KBM-7 (cell line): ENCODE data around the gene WIPF1.

Experiments used
- DNase-seq: peaks from one replicate; pipeline ENCODE4 v3.0.0-alpha.2; 2015
- in situ Hi-C: fragments of 300-500 bp; cut with MboI; formaldehyde crosslinking; loops from 2 replicates; pipeline ENCODE4 v1.14.3; 2020; ENCODE audit warnings: low sequenced_read_pairs, low pct_unique_long_range_greater_than_20kb, mixed read lengths

The WIPF1 gene

GRCh38 chr2:174603280-174603679, 5.7 kb upstream of the WIPF1 start:
- in situ Hi-C loops: no loop called here

DNA sequence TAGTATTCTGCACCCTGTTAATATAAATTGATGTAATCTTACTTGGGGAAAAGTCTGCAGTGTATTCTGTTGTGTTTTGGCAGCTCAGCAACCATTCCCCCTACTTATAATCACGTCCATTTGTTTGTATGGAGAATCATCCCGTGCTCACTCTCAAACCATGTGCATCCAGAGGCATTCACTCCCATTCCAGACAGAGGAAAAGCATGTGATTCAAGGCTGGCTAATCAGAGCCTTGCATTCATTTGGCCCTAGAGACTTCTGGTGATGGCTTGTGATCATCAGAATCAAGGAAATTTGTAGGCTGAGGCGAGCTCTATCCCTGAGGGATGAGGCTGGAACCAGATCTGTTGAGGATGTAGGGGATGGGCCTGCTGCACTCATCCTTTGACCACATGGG, 5.1 kb upstream of the WIPF1 start:
- in situ Hi-C loops: no loop called here
- no peak for DNase-seq

More at GRCh38 chr2:174603280-174603679, 5.7 kb upstream of the WIPF1 start:
- DNase-seq: peak; percentile 69

GRCh38 chr2:174600349-174600748, 2.7 kb upstream of the WIPF1 start:
- in situ Hi-C loops: no loop called here
- no peak for DNase-seq

DNA sequence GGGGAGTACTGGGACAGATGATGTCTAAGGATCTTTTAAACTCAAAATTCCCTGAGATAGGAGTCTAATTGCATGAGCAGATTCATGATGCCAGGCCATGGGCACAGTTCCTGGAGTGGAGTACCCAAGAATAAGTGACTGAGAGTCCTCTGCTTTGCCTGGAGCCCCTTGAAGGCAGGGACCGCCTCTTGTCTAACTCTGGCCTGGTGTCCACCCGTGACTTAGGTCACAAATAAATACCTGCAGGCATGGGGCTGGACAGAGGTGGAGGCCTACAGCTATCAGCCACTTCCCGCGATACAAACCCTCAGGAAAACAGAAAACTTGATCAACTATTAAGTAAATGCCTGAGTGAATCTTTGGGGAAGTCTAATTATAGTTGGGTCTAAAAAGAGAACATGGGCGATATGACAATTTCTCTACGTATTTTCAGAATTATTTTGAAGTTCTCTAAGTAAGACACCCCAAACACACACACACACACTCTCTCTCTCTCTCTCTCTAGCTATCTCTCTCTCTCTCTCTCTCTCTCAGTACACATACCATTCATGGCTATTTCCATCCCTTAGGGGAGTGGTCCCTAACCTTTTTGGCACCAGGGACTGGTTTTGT, 1.8 kb upstream of the WIPF1 start:
- in situ Hi-C loops: loop anchor here (25.0 kb wide), 1 partner anchor 88 kb away; no protein-coding TSS in a partner anchor

GRCh38 chr2:174597009-174597344, 627 bp downstream of the WIPF1 start:
- in situ Hi-C loops: loop anchor here (25.0 kb wide), 1 partner anchor 90 kb away; no protein-coding TSS in a partner anchor

More for the DNA sequence above, 1.8 kb upstream of the WIPF1 start:
- DNase-seq: no peak

DNA sequence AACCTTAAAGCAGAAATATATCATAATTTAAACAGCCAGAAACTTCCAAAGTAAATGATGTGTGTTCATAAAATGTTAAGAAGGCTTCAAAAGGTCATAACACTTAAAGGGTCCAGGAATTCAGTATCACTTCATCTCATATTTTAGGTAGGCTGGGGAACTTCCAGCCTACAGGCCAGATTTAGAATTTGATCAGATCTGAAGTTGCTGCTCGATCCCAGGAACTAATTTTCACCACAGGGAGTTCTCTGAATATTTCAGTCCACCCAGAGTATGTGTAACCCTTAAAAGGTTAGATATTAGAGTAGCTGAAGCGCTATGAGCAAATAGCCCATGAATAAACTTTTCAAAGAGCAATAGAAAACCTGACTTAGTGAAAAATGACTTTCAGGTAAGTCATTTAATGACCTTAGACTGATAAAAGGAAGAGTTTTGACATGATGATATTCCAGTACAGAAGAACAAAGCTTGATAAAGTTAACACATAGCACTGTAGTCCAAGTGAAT, 1.7 kb downstream of the WIPF1 start:
- in situ Hi-C loops: loop anchor here (25.0 kb wide), 1 partner anchor 91 kb away; no protein-coding TSS in a partner anchor
- DNase-seq: peak; percentile 26

More at GRCh38 chr2:174597009-174597344, 627 bp downstream of the WIPF1 start:
- DNase-seq: no peak

GRCh38 chr2:174595116-174595809, 2.3 kb downstream of the WIPF1 start:
- in situ Hi-C loops: loop anchor here (25.0 kb wide), 1 partner anchor 92 kb away; no protein-coding TSS in a partner anchor
- DNase-seq: peak; percentile 27

DNA sequence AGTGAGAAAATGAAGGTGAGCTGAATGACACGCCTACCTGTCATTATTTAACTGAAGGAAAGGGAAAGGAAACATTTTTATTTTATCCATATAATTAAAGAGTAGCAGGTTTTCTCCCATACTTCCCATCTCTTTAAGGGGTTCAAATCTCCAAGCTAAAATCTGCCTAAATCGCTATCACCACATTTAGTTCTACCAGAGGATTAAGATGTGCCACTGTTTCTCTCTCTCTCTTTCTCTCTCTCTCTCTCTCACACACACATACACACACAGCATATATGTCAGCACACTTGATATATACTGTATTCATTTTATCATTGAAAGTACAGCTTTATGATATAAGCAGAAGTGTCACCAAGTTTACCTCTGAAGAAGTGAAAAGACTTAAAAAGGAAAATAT, 3.1 kb downstream of the WIPF1 start:
- in situ Hi-C loops: loop anchor here (25.0 kb wide), 1 partner anchor 93 kb away; no protein-coding TSS in a partner anchor
- DNase-seq: no peak

DNA sequence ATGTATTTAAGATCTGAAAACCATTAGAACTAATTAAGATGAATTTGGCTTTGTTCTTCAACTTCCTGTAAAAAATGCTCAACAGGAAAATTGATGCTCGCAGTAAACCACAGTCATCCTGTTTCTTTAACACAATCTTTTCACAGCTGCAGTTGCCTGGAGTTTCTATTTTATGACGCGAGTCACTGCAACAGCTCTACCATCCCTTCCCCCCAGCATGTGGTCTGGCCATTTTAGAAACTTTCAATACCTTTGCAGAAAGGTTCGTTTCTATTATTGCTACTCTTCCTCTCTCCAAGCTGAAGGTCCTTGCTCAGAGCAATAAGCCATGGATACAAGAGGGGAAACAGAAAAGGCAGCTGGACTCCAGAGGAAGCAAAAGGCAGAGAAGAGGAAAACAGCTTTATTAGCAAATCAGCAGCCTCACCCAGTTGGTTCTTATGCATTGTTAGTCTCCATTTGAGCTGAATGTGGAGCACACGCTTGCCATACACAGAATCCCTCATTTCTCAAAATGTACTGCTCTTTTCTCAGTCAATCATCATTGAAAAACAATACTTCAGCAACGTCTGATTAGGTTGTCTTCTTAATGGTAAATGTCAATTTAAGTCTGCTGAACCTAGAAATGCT, 3.9 kb downstream of the WIPF1 start:
- in situ Hi-C loops: loop anchor here (25.0 kb wide), 1 partner anchor 94 kb away; no protein-coding TSS in a partner anchor
- peak; percentile 95 for DNase-seq

GRCh38 chr2:174593041-174593440, 4.6 kb downstream of the WIPF1 start:
- in situ Hi-C loops: loop anchor here (25.0 kb wide), 1 partner anchor 94 kb away; no protein-coding TSS in a partner anchor
- DNase-seq: no peak

DNA sequence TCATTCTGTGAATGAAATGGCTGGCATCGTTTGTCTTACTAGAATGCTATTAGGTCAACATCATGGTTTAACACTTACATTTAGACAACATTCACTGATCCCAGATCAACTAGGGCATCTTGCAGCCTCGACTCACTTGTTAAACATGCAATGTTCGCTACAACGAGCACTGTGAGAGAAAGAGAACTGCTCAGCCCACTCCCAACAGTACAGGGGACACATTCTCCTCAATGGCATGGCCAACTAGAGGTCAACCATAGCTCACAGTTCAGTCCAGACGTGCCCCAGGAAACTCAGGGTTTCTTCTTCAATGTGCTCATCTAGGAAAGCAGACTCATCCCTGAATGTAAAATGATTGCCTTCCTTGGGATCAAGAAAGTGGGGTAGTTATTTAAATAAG, 5.9 kb downstream of the WIPF1 start:
- in situ Hi-C loops: loop anchor here (25.0 kb wide), 1 partner anchor 96 kb away; no protein-coding TSS in a partner anchor
- DNase-seq: no peak

GRCh38 chr2:174590928-174591648, 6.5 kb downstream of the WIPF1 start:
- in situ Hi-C loops: loop anchor here (25.0 kb wide), 1 partner anchor 96 kb away; no protein-coding TSS in a partner anchor
- peak; percentile 23 for DNase-seq

DNA sequence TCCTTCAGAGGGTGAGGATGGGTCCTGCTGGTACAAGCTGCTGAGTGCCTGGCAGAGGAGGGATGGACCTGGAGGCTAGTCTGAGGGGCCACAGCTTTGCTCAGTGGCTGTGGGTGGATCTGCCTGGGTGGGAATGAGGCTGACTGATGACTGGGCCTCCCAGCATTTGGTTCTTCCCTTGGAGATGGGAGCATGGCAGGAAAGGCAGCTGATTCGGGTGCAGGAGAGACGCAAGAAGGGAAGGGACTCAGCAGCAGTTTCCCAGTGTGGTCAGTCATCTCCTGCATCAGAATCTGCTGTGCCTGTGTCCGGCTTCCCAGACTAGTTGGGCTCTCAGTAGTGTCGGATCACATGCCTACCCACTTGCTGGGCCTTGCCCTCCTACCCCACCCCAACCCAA, 7.3 kb downstream of the WIPF1 start:
- no peak for DNase-seq
- in situ Hi-C loops: loop anchor here (25.0 kb wide), 1 partner anchor 97 kb away; no protein-coding TSS in a partner anchor

DNA sequence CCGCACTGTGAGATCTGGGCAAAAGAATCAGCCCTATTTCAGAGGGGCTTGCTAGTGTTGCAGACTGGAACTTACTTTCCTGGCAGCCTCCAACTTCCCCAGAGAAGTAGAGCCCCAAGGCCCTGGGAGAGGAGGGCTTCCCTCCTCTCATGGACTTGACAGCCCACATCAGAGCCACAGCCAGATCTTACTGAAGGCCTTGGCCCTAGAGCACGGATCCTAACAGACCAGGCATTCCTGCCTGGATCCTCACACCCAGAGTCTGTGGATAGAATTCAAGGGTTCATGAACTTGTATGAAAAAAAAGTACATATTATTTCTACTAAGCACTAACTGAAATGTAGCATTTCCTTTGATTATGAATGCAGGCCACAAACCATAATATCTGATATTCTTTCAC, 8.3 kb downstream of the WIPF1 start:
- in situ Hi-C loops: loop anchor here (25.0 kb wide), 1 partner anchor 98 kb away; no protein-coding TSS in a partner anchor
- DNase-seq: no peak

GRCh38 chr2:174588463-174588862, 9.1 kb downstream of the WIPF1 start:
- DNase-seq: no peak
- in situ Hi-C loops: loop anchor here (25.0 kb wide), 1 partner anchor 99 kb away; no protein-coding TSS in a partner anchor

- in situ Hi-C loops: loop anchor here (25.0 kb wide), 1 partner anchor 100 kb away; no protein-coding TSS in a partner anchor
These were observed 10.0 kb downstream of the WIPF1 start for GRCh38 chr2:174587579-174587978.

DNA sequence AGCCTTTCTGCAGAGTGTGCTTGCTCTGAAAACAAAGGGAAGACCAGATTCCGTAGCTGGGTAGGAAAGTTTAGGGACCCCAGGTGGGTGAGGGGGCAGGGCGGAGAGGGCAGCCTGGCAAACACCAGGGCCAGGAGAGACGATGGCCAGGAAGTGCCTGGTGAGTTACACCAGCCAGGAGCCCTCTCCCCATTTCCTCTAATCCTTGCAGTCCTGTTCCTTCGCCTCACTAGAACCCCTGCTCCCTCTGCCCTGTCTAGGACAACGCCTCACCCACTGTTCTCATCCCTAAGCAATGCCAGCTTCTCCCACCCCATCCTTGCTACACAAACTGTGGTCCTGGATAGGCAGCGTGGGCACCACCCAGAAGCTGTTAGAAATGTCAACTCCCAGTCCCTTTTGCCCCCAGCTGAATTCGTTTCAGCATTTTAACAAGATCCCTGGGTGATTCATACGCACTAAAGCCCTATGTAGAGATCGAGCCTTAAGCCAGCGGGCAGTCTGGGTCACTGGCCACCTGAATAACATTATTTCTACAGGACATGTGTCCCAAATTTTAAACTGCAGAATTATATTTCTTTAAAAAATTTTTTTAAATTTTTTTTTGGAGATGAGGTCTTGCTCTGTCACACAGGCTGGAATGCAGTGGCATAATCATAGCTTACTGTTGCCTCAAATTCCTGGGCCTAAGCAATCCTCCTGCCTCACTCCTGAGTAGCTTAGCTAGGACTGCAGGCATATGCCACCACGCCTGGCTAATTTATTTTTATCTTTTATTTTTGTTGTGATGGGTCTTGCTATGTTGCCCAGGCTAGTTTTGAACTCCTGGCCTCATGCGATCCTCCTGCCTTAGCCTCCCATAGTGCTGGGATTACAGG, 10.9 kb downstream of the WIPF1 start:
- in situ Hi-C loops: loop anchor here (25.0 kb wide), 1 partner anchor 101 kb away; no protein-coding TSS in a partner anchor
- DNase-seq: no peak

More at GRCh38 chr2:174587579-174587978, 10.0 kb downstream of the WIPF1 start:
- no peak for DNase-seq
